ENCODE results near the gene SLC7A5. TPM values are rescaled to one million over a fixed set of nuclear protein-coding genes. Genes with fewer than 3 reads are reported as not detected.
A peak's percentile ranks its signal among the peaks of the same experiment; 100 is the strongest.
"Not testable (repeated sequence)": the region's sequence is repeated elsewhere in the genome, so short reads cannot be mapped to it uniquely, and the experiment has no call there.

SLC7A5 gene
- total RNA-seq, 1 donor from 2014 or later, result 22.8 TPM

GRCh38 chr16:87909203-87909935 is 40.1 kb upstream of the SLC7A5 start:
- H3K36me3 ChIP-seq; intact Hi-C loops (cut with DNase I); H3K4me1 ChIP-seq; H3K27ac ChIP-seq; H3K27me3 ChIP-seq; H3K4me3 ChIP-seq; H3K9me3 ChIP-seq; DNase-seq (ENCODE audit: extremely low spot score in 2 of 2): not testable (repeated sequence)
- peak; percentile 62 to 83 (median 65) for TF ChIP-seq CTCF (IDR thresholded peaks at IDR 0.05)

GRCh38 chr16:87908101-87908500 is 38.8 kb upstream of the SLC7A5 start:
- H3K36me3 ChIP-seq; H3K4me3 ChIP-seq; H3K4me1 ChIP-seq; H3K27ac ChIP-seq; H3K9me3 ChIP-seq; DNase-seq (ENCODE audit: extremely low spot score in 2 of 2); intact Hi-C loops (cut with DNase I); H3K27me3 ChIP-seq: not testable (repeated sequence)

GRCh38 chr16:87905521-87905920 is 36.2 kb upstream of the SLC7A5 start:
- H3K36me3 ChIP-seq; H3K4me1 ChIP-seq; intact Hi-C loops (cut with DNase I); H3K9me3 ChIP-seq; DNase-seq (ENCODE audit: extremely low spot score in 2 of 2); H3K4me3 ChIP-seq; H3K27me3 ChIP-seq; H3K27ac ChIP-seq: not testable (repeated sequence)

- intact Hi-C loops (cut with DNase I); DNase-seq (ENCODE audit: extremely low spot score in 2 of 2); H3K4me3 ChIP-seq; H3K36me3 ChIP-seq; H3K27me3 ChIP-seq; H3K4me1 ChIP-seq; H3K9me3 ChIP-seq; H3K27ac ChIP-seq: not testable (repeated sequence)
Measured at GRCh38 chr16:87904963-87905362, 35.7 kb upstream of the SLC7A5 start.

GRCh38 chr16:87900489-87900888 is 31.2 kb upstream of the SLC7A5 start:
- intact Hi-C loops (cut with DNase I); H3K36me3 ChIP-seq; H3K27ac ChIP-seq; DNase-seq (ENCODE audit: extremely low spot score in 2 of 2); H3K4me3 ChIP-seq; H3K9me3 ChIP-seq; H3K27me3 ChIP-seq; H3K4me1 ChIP-seq: not testable (repeated sequence)

GRCh38 chr16:87897521-87898505 is 28.5 kb upstream of the SLC7A5 start:
- H3K27ac ChIP-seq, result no peak overlapping the region
- no peak for TF ChIP-seq POLR2A (IDR thresholded peaks at IDR 0.05)
- TF ChIP-seq POLR2AphosphoS5 (IDR thresholded peaks at IDR 0.05; ENCODE audit: insufficient read depth in 1 of 2, low read depth in 1 of 2), result no peak
- TF ChIP-seq CTCF (IDR thresholded peaks at IDR 0.05), result no peak

GRCh38 chr16:87896924-87897520 is 27.7 kb upstream of the SLC7A5 start:
- H3K27me3 ChIP-seq; H3K27ac ChIP-seq; intact Hi-C loops (cut with DNase I); H3K9me3 ChIP-seq; H3K4me1 ChIP-seq; H3K4me3 ChIP-seq; H3K36me3 ChIP-seq; DNase-seq (ENCODE audit: extremely low spot score in 2 of 2): not testable (repeated sequence)

More at GRCh38 chr16:87897521-87898505, 28.5 kb upstream of the SLC7A5 start:
- Histone ChIP-seq H3K4me3 (no peak overlapping the region), H3K36me3 (no peaks in the 10 kb centered on the region), H3K9me3 (no peaks in the 10 kb centered on the region), H3K27me3 (no peaks in the 10 kb centered on the region), H3K4me1 (no peaks in the 10 kb centered on the region)
- intact Hi-C loops (cut with DNase I), result no loop called here
- DNase-seq (ENCODE audit: extremely low spot score in 2 of 2), result no peak

- H3K9me3 ChIP-seq; H3K4me1 ChIP-seq; H3K27ac ChIP-seq; H3K27me3 ChIP-seq; intact Hi-C loops (cut with DNase I); DNase-seq (ENCODE audit: extremely low spot score in 2 of 2); H3K4me3 ChIP-seq; H3K36me3 ChIP-seq: not testable (repeated sequence)
Measured at GRCh38 chr16:87896176-87896890, 27.0 kb upstream of the SLC7A5 start.
